Ovary (tissue), 9 donors: ENCODE data around the gene PLBD1. TPM values are rescaled to one million over a fixed set of nuclear protein-coding genes. Genes with fewer than 3 reads are reported as not detected.

Experiments used
- DNase-seq, 5 donors: peaks; one replicate each; pipeline ENCODE4 v3.0.0-alpha.2; 2019 to 2020
- H3K27ac ChIP-seq, 2 donors: fragments of 200-600 bp; one replicate each; pipeline versions ENCODE4 v1.5.1 to v1.8.0; 2019 to 2022
- H3K27me3 ChIP-seq: fragments of 200-600 bp; one replicate; pipeline ENCODE4 v1.8.0; 2022
- H3K36me3 ChIP-seq: fragments of 200-600 bp; sonication (generic); one replicate; pipeline ENCODE4 v1.5.1; 2019
- H3K4me1 ChIP-seq: one replicate; pipeline ENCODE4 v1.8.1; 2013; ENCODE audit warnings: mild to moderate bottlenecking, moderate library complexity; ENCODE audit not compliant: insufficient read depth
- H3K4me3 ChIP-seq: fragments of 200-600 bp; sonication (generic); one replicate; pipeline ENCODE4 v1.5.1; 2017
- H3K9me3 ChIP-seq, 2 donors: fragments of 200-600 bp in 1 of 2; sonication (generic) in 1 of 2; one replicate each; pipeline versions ENCODE4 v1.5.1 to v1.8.1; 2013 to 2019; ENCODE audit warnings: mild to moderate bottlenecking in 1 of 2, moderate library complexity in 1 of 2
- EP300 ChIP-seq: sonication (generic); formaldehyde crosslinking; IDR thresholded peaks from one replicate; pipeline ENCODE4 v1.6.1; 2017; ENCODE audit warnings: antibody characterized with exemption
- POLR2A ChIP-seq: fragments of 450-650 bp; IDR thresholded peaks from one replicate; pipeline ENCODE4 v1.6.1; 2017; ENCODE audit warnings: antibody characterized with exemption, mild to moderate bottlenecking, moderate library complexity
- WGBS, 3 donors: extraction: QIAGEN DNeasy Blood & Tissue Kit in 1 of 3; methylation state at CpG; one replicate each; pipeline versions ENCODE4 v1.1.5 to v1.1.7; 2013 to 2017; 5-methylcytosine and 5-hydroxymethylcytosine counted together
- intact Hi-C, 4 donors: fragments of 100-400 bp; cut with DNase I; formaldehyde crosslinking; loops; one replicate each; pipeline versions ENCODE4 v1.11.0 to v1.15.1; 2022 to 2023
- polyA plus RNA-seq, 2 donors: library from polyadenylated mRNA; stranded (reverse); fragments of 200-250 nt in 1 of 2; fragments of 350-450 nt in 1 of 2; fragmentation: Illumina TruSeq in 1 of 2; extraction: RNeasy Lipid Tissue Mini Kit (QIAGEN cat#74804) in 1 of 2; gene quantifications; one replicate each; pipeline ENCODE4 v1.2.3, GENCODE V29; 2013 to 2014
- total RNA-seq, 7 donors: library from RNA; depleted of rRNA in 2 of 7; stranded (reverse); fragments of >200 nt in 2 of 7; fragmentation: NEBNext Ultra II Directional in 3 of 7; extraction: Animal tissue kit (Norgen Biotek cat#: 25700) in 3 of 7; gene quantifications; one replicate each; pipeline versions ENCODE4 v1.1.0 to v1.2.4, GENCODE V29; 2016 to 2023
- TF ChIP-seq, protein P1 (sequence below), 3 donors: fragments of 450-650 bp in 2 of 3; fragments of 200-600 bp in 1 of 3; IDR thresholded peaks; one replicate each; pipeline versions ENCODE4 v1.5.1 to v1.8.0; 2016 to 2022; ENCODE audit warnings: antibody characterized with exemption in 3 of 3, mild to moderate bottlenecking in 1 of 3
- donor health status: DM: no; HTN: no; CAD: no; lungs with moderate emphysema.
- donor health status: DM: no; HTN: no; CAD: no.
- donor health status: Bipolar disorder and iron deficiency.
- donor health status: DM: yes; HTN: yes; CAD: no.
- donor health status: DM: no; HTN: no; CAD: no.
- donor health status: DM: yes; HTN: yes; CAD: no.

PLBD1 gene
- total and polyA plus RNA-seq, 9 donors: 1.1 to 54.0 (median 4.6) TPM

DNA sequence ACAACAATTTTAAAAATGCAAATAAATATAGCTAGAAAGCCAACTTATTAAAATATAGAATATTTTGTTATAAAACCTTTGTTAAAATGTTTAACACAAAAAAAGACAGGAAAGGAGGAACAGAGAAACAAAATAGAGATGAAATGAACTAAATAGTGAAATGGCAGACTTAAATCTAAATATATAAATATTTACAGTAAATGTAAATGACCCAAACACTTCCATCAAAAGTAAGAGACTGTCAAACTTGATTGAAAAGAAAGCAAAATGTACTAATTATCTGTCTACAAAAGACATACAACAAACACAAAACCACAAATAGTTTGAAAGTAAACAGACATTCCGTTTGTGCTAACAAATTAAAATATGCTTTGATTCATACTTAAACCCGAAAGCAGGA lies 41.7 kb downstream of the PLBD1 start:
- Histone ChIP-seq H3K36me3 (no peaks in the 10 kb centered on the region), H3K4me3 (no peak overlapping the region), H3K9me3 (no peaks in the 10 kb centered on the region), H3K27ac (no peak overlapping the region), H3K4me1 (no peaks in the 10 kb centered on the region), H3K27me3 (no peaks in the 10 kb centered on the region)
- WGBS, 3 donors: 86 to 95% (median 91%) methylated on average over 2 of the region's 2 CpGs
- TF ChIP-seq POLR2A (no peak), EP300 (no peak)
- TF ChIP-seq, protein P1, sequence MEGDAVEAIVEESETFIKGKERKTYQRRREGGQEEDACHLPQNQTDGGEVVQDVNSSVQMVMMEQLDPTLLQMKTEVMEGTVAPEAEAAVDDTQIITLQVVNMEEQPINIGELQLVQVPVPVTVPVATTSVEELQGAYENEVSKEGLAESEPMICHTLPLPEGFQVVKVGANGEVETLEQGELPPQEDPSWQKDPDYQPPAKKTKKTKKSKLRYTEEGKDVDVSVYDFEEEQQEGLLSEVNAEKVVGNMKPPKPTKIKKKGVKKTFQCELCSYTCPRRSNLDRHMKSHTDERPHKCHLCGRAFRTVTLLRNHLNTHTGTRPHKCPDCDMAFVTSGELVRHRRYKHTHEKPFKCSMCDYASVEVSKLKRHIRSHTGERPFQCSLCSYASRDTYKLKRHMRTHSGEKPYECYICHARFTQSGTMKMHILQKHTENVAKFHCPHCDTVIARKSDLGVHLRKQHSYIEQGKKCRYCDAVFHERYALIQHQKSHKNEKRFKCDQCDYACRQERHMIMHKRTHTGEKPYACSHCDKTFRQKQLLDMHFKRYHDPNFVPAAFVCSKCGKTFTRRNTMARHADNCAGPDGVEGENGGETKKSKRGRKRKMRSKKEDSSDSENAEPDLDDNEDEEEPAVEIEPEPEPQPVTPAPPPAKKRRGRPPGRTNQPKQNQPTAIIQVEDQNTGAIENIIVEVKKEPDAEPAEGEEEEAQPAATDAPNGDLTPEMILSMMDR (IDR thresholded peaks at IDR 0.05): no peak
- intact Hi-C loops: no loop called here
- DNase-seq: no peak

DNA sequence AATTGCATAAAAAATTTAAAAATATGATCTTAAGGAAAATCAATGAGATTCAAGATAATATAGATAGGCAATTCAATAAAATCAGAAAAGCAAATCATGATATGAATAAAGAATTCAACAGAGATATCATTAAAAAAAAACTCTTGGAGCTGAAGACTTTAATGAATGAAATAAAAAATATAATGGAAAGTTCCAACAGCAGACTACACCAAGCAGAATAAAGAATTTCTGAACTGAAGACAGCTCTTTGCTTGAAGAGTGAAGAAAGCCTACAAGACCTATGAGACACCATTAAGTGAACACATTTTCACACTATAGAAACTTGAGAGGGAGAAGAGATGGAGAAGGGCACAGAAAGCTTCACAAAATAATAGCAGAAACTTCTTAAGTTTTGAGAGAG lies 45.9 kb downstream of the PLBD1 start:
- no peaks in the 10 kb centered on the region for H3K9me3 ChIP-seq
- H3K4me1 ChIP-seq: no peaks in the 10 kb centered on the region
- DNase-seq: no peak
- intact Hi-C loops: no loop called here
- no peaks in the 10 kb centered on the region for H3K27me3 ChIP-seq
- H3K4me3 ChIP-seq: no peak overlapping the region
- no peaks in the 10 kb centered on the region for H3K36me3 ChIP-seq
- TF ChIP-seq, protein P1 (IDR thresholded peaks at IDR 0.05): no peak
- TF ChIP-seq POLR2A: no peak
- no peak overlapping the region for H3K27ac ChIP-seq

DNA sequence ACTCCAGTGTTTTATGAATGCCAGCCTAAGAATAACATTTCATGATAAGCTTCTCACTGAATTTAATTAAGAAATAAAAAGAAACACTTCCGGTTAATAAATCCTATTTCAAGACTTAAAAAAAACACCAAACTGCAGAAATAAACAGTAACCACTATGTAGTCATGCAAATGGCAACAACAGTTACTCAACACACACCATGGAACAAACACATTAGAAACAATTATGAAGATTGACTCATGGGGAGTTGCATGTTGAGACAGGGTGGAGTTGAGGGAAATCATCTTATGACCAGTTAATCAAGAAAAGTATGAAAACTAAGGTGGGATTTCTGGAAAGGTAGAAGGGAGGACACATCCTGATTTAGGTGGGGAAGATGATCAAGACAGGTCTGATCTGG lies 52.7 kb downstream of the PLBD1 start:
- no peaks in the 10 kb centered on the region for H3K36me3 ChIP-seq
- no peaks in the 10 kb centered on the region for H3K27me3 ChIP-seq
- intact Hi-C loops: no loop called here
- TF ChIP-seq EP300 (no peak), POLR2A (no peak)
- TF ChIP-seq, protein P1 (IDR thresholded peaks at IDR 0.05): no peak
- 70 to 85% (median 76%) methylated on average over 1 of the region's 1 CpG for WGBS, 3 donors
- DNase-seq: no peak
- H3K9me3 ChIP-seq: no peaks in the 10 kb centered on the region
- no peak overlapping the region for H3K27ac ChIP-seq
- H3K4me3 ChIP-seq: no peak overlapping the region
- H3K4me1 ChIP-seq: no peaks in the 10 kb centered on the region

DNA sequence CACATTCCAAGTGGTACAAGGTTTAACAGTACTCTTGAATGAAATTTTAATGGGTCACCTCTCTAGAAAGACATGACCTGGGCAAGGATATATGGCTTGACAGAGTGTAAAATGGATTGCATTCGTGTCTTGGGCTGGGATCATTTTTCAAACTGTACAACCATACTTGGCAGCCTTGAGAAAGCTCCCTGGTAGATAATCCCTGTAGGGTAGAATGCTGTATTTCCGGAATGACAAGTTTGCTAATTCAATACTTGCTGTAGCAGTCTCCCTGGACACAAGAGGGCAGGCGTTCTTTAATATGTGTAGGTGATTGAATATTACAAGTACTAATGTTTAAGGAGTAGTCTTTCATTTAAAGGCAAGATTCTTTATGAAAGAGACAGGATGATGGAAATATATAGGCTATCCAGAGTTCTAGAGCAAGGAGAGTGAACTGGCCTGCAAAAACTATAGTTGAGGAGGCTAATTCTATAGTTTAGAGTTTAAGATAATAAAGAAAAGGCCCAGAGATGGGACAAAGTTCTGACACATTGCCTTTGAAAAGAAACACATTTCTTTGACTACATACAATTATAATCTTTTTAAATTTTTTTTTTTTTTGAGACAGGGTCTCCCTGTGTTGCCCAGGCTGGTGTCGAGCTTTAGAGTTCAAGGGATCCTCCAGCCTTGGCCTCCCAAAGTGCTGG lies 53.4 kb downstream of the PLBD1 start:
- H3K4me1 ChIP-seq: no peaks in the 10 kb centered on the region
- H3K4me3 ChIP-seq: no peak overlapping the region
- H3K36me3 ChIP-seq: no peaks in the 10 kb centered on the region
- WGBS, 3 donors: 58 to 62% (median 60%) methylated on average over 4 of the region's 4 CpGs
- no peak for TF ChIP-seq EP300
- TF ChIP-seq POLR2A: no peak
- TF ChIP-seq, protein P1 (IDR thresholded peaks at IDR 0.05): no peak
- H3K27ac ChIP-seq: no peak overlapping the region
- no peaks in the 10 kb centered on the region for H3K27me3 ChIP-seq
- intact Hi-C loops: no loop called here
- DNase-seq: no peak
- no peaks in the 10 kb centered on the region for H3K9me3 ChIP-seq
